ENCODE measurements around the gene ACADVL. TPM values are rescaled to one million over a fixed set of nuclear protein-coding genes. Genes with fewer than 3 reads are reported as not detected.
A peak's percentile ranks its signal among the peaks of the same experiment; 100 is the strongest.
"Not testable (repeated sequence)": the region's sequence is repeated elsewhere in the genome, so short reads cannot be mapped to it uniquely, and the experiment has no call there.

The ACADVL gene
- total RNA-seq, 1 donor from 2014 or later: 354 TPM

DNA sequence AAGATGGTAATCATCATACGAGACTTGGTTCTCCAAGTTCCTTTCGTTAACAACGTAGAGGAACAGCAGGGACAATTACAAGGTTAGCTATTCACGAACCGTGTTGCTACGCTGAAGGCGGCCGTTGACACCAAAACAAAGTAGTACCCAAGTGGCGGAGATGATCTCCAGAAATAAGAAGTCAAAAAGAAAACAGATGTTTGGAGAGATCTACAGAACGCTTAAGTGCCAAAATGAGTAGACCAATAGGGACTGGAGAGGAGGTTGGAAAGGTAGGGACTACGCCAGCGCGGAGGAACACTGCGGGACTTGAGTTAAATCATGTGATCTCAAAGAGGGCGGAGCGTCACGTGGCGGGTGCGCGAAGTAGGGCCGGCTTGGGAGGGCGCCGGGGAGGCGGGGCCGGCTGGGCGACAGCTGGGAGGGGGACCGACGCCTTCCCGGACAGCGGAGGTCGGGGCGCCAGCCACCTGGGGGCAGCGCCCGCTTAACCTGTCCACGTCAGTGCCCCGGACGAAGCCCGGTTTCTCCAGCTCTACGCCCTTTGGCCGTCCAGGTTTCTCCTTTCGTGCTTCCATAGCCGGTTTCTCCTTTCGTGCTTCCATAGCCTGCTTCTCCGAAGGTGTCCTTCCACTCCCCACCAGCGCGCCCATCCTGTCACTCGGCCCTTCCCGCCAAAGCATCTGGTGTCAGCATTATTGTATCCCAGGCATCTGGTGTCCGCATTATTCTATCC lies 23.1 kb downstream of the ACADVL start:
- Histone ChIP-seq H3K9ac (ENCODE audit: low read length) (peak overlapping the region; percentile 99), H3K9me3 (ENCODE audit: insufficient read depth, low read depth, low read length) (no peaks in the 10 kb centered on the region), H3K79me2 (ENCODE audit: insufficient read depth, low read length) (peaks cover 63% of the 10 kb centered on the region), H3K27me3 (ENCODE audit: insufficient read depth, low read length) (no peaks in the 10 kb centered on the region), H3K4me1 (ENCODE audit: insufficient read depth, low read length) (peaks cover 18% of the 10 kb centered on the region), H3K27ac (ENCODE audit: low read depth, low read length) (peak overlapping the region; percentile 98), H3K4me2 (ENCODE audit: low read length) (peak overlapping the region; percentile 99), H2AFZ (ENCODE audit: low read depth, low read length) (peak overlapping the region; percentile 96), H4K20me1 (ENCODE audit: insufficient read depth, low read length) (peaks cover 16% of the 10 kb centered on the region), H3K36me3 (ENCODE audit: insufficient read depth, low read length) (peaks cover 26% of the 10 kb centered on the region), H3K4me3 (ENCODE audit: insufficient read depth, low read depth, low read length) (peak overlapping the region; percentile 92)
- TF ChIP-seq, protein P1, sequence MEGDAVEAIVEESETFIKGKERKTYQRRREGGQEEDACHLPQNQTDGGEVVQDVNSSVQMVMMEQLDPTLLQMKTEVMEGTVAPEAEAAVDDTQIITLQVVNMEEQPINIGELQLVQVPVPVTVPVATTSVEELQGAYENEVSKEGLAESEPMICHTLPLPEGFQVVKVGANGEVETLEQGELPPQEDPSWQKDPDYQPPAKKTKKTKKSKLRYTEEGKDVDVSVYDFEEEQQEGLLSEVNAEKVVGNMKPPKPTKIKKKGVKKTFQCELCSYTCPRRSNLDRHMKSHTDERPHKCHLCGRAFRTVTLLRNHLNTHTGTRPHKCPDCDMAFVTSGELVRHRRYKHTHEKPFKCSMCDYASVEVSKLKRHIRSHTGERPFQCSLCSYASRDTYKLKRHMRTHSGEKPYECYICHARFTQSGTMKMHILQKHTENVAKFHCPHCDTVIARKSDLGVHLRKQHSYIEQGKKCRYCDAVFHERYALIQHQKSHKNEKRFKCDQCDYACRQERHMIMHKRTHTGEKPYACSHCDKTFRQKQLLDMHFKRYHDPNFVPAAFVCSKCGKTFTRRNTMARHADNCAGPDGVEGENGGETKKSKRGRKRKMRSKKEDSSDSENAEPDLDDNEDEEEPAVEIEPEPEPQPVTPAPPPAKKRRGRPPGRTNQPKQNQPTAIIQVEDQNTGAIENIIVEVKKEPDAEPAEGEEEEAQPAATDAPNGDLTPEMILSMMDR (IDR thresholded peaks at IDR 0.05; ENCODE audit: insufficient read depth, low read depth, low read length): no peak
- TF ChIP-seq EZH2 (IDR thresholded peaks at IDR 0.05; ENCODE audit: insufficient read depth, low read length): no peak
- peak; percentile 95 for DNase-seq (ENCODE audit: low read depth)
- no peaks in the 10 kb centered on the region for H3K9me3 Mint-ChIP-seq (ENCODE audit: unreplicated experiment)
- peaks cover 7% of the 10 kb centered on the region for H3K36me3 Mint-ChIP-seq (ENCODE audit: low read depth, unreplicated experiment)
- H3K4me3 Mint-ChIP-seq (ENCODE audit: unreplicated experiment): peak overlapping the region; percentile 94
- peaks cover 12% of the 10 kb centered on the region for H3K4me1 Mint-ChIP-seq (ENCODE audit: low read depth, unreplicated experiment)
- H3K27ac Mint-ChIP-seq (ENCODE audit: unreplicated experiment): peak overlapping the region; percentile 98
- H3K27me3 Mint-ChIP-seq (ENCODE audit: low read depth, unreplicated experiment): no peaks in the 10 kb centered on the region
- peak; percentile 58 for FAIRE-seq

DNA sequence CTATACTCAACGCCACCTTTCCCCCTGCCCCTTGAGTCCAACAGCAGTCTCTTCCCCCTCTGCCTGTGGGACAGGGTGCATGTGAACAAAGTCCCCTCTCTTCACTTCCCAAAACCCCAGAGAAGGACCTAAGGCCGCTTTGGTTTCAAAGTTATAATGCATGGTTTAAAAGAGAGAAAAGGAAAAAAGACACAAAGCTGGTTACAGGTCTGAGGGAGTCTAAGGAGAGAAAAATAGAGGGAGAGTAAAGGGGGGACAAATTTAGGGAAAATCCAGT lies 23.7 kb downstream of the ACADVL start:
- peak overlapping the region; percentile 99 for H3K4me2 ChIP-seq (ENCODE audit: low read length)
- H3K4me3 Mint-ChIP-seq (ENCODE audit: unreplicated experiment): peak overlapping the region; percentile 94
- no peaks in the 10 kb centered on the region for H3K9me3 ChIP-seq (ENCODE audit: insufficient read depth, low read depth, low read length)
- peaks cover 26% of the 10 kb centered on the region for H3K36me3 ChIP-seq (ENCODE audit: insufficient read depth, low read length)
- peaks cover 18% of the 10 kb centered on the region for H3K4me1 ChIP-seq (ENCODE audit: insufficient read depth, low read length)
- H3K27me3 ChIP-seq (ENCODE audit: insufficient read depth, low read length): no peaks in the 10 kb centered on the region
- peak overlapping the region; percentile 14 for H2AFZ ChIP-seq (ENCODE audit: low read depth, low read length)
- peaks cover 12% of the 10 kb centered on the region for H3K4me1 Mint-ChIP-seq (ENCODE audit: low read depth, unreplicated experiment)
- peak overlapping the region; percentile 77 for H3K27ac Mint-ChIP-seq (ENCODE audit: unreplicated experiment)
- peaks cover 16% of the 10 kb centered on the region for H4K20me1 ChIP-seq (ENCODE audit: insufficient read depth, low read length)
- peak overlapping the region; percentile 99 for H3K9ac ChIP-seq (ENCODE audit: low read length)
- H3K4me3 ChIP-seq (ENCODE audit: insufficient read depth, low read depth, low read length): peak overlapping the region; percentile 92
- peak overlapping the region; percentile 98 for H3K27ac ChIP-seq (ENCODE audit: low read depth, low read length)
- FAIRE-seq (no peak), DNase-seq (ENCODE audit: low read depth) (no peak)
- peaks cover 7% of the 10 kb centered on the region for H3K36me3 Mint-ChIP-seq (ENCODE audit: low read depth, unreplicated experiment)
- H3K9me3 Mint-ChIP-seq (ENCODE audit: unreplicated experiment): no peaks in the 10 kb centered on the region
- H3K79me2 ChIP-seq (ENCODE audit: insufficient read depth, low read length): peaks cover 67% of the 10 kb centered on the region
- no peaks in the 10 kb centered on the region for H3K27me3 Mint-ChIP-seq (ENCODE audit: low read depth, unreplicated experiment)
- TF ChIP-seq, protein P1 (IDR thresholded peaks at IDR 0.05; ENCODE audit: insufficient read depth, low read depth, low read length): no peak
- no peak for TF ChIP-seq EZH2 (IDR thresholded peaks at IDR 0.05; ENCODE audit: insufficient read depth, low read length)

GRCh38 chr17:7243838-7244237 lies 24.1 kb downstream of the ACADVL start:
- H3K27me3 ChIP-seq (ENCODE audit: insufficient read depth, low read length); H3K36me3 Mint-ChIP-seq (ENCODE audit: low read depth, unreplicated experiment); DNase-seq (ENCODE audit: low read depth); H3K9me3 Mint-ChIP-seq (ENCODE audit: unreplicated experiment); H3K9me3 ChIP-seq (ENCODE audit: insufficient read depth, low read depth, low read length); H3K4me2 ChIP-seq (ENCODE audit: low read length); H3K27ac ChIP-seq (ENCODE audit: low read depth, low read length); H2AFZ ChIP-seq (ENCODE audit: low read depth, low read length); H3K4me3 ChIP-seq (ENCODE audit: insufficient read depth, low read depth, low read length); H3K27ac Mint-ChIP-seq (ENCODE audit: unreplicated experiment); FAIRE-seq; H3K27me3 Mint-ChIP-seq (ENCODE audit: low read depth, unreplicated experiment); H3K9ac ChIP-seq (ENCODE audit: low read length): not testable (repeated sequence)
- H3K4me1 ChIP-seq (ENCODE audit: insufficient read depth, low read length): peaks cover 18% of the 10 kb centered on the region
- H3K4me1 Mint-ChIP-seq (ENCODE audit: low read depth, unreplicated experiment): peaks cover 17% of the 10 kb centered on the region
- peaks cover 26% of the 10 kb centered on the region for H3K36me3 ChIP-seq (ENCODE audit: insufficient read depth, low read length)
- peaks cover 20% of the 10 kb centered on the region for H4K20me1 ChIP-seq (ENCODE audit: insufficient read depth, low read length)
- peak overlapping the region; percentile 94 for H3K4me3 Mint-ChIP-seq (ENCODE audit: unreplicated experiment)
- H3K79me2 ChIP-seq (ENCODE audit: insufficient read depth, low read length): peaks cover 67% of the 10 kb centered on the region

Data from astrocyte (in vitro differentiated cells and primary cell).